Calu3 (cell line): Measurements from ENCODE around the gene INTS1. TPM values are rescaled to one million over a fixed set of nuclear protein-coding genes. Genes with fewer than 3 reads are reported as not detected.

Experiments
- BruUV-seq: library from RNA; stranded (reverse); fragments of 400-500 nt; replicated peaks from 2 replicates; lab custom pipeline; 2021; lab: Mats Ljungman, UMichigan
- CTCF ChIA-PET: fragments of 300-600 bp; sonication (Branson Sonifier 250); formaldehyde crosslinking; loops from one replicate; lab custom pipeline; 2022; ENCODE audit warnings: antibody characterized with exemption; lab: Charles Lee
- DNase-seq: peaks from one replicate; pipeline ENCODE4 v3.0.0; 2022
- H3K27ac Mint-ChIP-seq: one replicate; pipeline ENCODE4 v1.8.0; 2022; ENCODE audit warnings: mixed read lengths; ENCODE audit not compliant: unreplicated experiment
- H3K27me3 Mint-ChIP-seq: one replicate; pipeline ENCODE4 v1.8.0; 2022; ENCODE audit warnings: mixed read lengths; ENCODE audit not compliant: unreplicated experiment
- H3K36me3 Mint-ChIP-seq: one replicate; pipeline ENCODE4 v1.8.0; 2022; ENCODE audit warnings: mild to moderate bottlenecking, moderate library complexity, mixed read lengths; ENCODE audit not compliant: insufficient read depth, unreplicated experiment
- H3K4me1 Mint-ChIP-seq: one replicate; pipeline ENCODE4 v1.8.0; 2022; ENCODE audit warnings: mild to moderate bottlenecking, low read depth, mixed read lengths; ENCODE audit not compliant: unreplicated experiment
- H3K4me3 Mint-ChIP-seq: one replicate; pipeline ENCODE4 v1.8.0; 2022; ENCODE audit warnings: mild to moderate bottlenecking, low read depth, moderate library complexity, mixed read lengths; ENCODE audit not compliant: unreplicated experiment
- H3K9me3 Mint-ChIP-seq: one replicate; pipeline ENCODE4 v1.8.0; 2022; ENCODE audit warnings: low read depth, mixed read lengths; ENCODE audit not compliant: unreplicated experiment
- intact Hi-C: fragments of 100-400 bp; cut with micrococcal nuclease; formaldehyde crosslinking; loops from one replicate; pipeline ENCODE4 v1.10.0; 2022; ENCODE audit not compliant: unreplicated experiment
- total RNA-seq: library from RNA; stranded (reverse); gene quantifications from 2 replicates; pipeline ENCODE4 v1.2.3, GENCODE V29; 2022
- TF ChIP-seq, protein P1 (sequence below): fragments of 200-600 bp; IDR thresholded peaks from one replicate; pipeline ENCODE4 v1.8.0; 2022; ENCODE audit warnings: antibody characterized with exemption; ENCODE audit not compliant: unreplicated experiment

The INTS1 gene
- total RNA-seq, 1 experiment from 2014 or later = 192 TPM

DNA sequence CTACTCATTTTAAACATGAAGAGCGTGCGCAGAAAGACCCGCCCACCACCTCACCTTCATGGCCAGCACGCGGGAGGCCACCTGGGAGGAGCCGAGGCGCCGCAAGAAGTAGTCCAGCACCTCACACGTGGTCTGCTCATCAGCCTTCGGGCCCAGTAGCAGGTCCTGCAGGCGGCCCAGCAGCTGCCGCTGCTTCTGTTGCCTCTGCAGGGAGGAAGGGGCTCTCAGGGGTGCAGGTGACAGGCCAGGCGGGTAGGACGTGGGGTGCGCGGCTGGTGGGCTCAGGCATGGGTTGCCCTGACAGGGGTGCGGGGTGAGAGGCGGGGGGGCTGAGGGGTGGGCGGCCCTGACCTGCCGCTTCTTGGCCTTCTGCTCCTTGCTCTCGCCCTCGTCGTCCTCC, 17.6 kb downstream of the INTS1 start:
- DNase-seq = no peak
- no peak overlapping the region for H3K27ac Mint-ChIP-seq
- H3K36me3 Mint-ChIP-seq = peaks cover 84% of the 10 kb centered on the region
- CTCF ChIA-PET = no interaction called here
- intact Hi-C loops = no loop called here
- TF ChIP-seq, protein P1, sequence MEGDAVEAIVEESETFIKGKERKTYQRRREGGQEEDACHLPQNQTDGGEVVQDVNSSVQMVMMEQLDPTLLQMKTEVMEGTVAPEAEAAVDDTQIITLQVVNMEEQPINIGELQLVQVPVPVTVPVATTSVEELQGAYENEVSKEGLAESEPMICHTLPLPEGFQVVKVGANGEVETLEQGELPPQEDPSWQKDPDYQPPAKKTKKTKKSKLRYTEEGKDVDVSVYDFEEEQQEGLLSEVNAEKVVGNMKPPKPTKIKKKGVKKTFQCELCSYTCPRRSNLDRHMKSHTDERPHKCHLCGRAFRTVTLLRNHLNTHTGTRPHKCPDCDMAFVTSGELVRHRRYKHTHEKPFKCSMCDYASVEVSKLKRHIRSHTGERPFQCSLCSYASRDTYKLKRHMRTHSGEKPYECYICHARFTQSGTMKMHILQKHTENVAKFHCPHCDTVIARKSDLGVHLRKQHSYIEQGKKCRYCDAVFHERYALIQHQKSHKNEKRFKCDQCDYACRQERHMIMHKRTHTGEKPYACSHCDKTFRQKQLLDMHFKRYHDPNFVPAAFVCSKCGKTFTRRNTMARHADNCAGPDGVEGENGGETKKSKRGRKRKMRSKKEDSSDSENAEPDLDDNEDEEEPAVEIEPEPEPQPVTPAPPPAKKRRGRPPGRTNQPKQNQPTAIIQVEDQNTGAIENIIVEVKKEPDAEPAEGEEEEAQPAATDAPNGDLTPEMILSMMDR = no peak
- no peaks in the 10 kb centered on the region for H3K9me3 Mint-ChIP-seq
- BruUV-seq = no TSS peak
- no peak overlapping the region for H3K4me3 Mint-ChIP-seq
- H3K27me3 Mint-ChIP-seq = no peaks in the 10 kb centered on the region
- no peaks in the 10 kb centered on the region for H3K4me1 Mint-ChIP-seq

DNA sequence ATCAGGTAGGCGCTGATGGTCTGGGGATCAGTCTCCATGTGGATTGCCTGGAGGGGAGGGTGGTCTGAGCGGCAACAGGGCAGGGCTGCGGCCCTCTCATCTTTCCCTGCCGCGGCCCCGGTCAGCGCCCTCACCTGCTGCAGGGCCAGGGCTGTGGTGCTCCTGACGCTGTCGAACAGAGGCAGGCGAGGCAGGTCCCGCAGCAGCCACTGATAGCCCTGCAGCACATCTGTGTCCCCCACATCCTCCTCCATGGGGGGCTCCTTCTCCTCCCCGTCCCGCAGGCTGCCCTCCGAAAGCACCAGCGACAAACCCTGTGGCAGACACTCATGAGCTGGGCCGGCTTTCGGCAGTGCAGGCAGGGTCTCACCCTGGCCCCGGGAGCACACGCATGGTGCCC, 19.0 kb downstream of the INTS1 start:
- BruUV-seq = no TSS peak
- H3K4me1 Mint-ChIP-seq = no peaks in the 10 kb centered on the region
- no peak overlapping the region for H3K4me3 Mint-ChIP-seq
- no peak overlapping the region for H3K27ac Mint-ChIP-seq
- peaks cover 84% of the 10 kb centered on the region for H3K36me3 Mint-ChIP-seq
- H3K9me3 Mint-ChIP-seq = no peaks in the 10 kb centered on the region
- no peaks in the 10 kb centered on the region for H3K27me3 Mint-ChIP-seq
- CTCF ChIA-PET = no interaction called here
- TF ChIP-seq, protein P1 = no peak
- intact Hi-C loops = no loop called here
- DNase-seq = no peak

DNA sequence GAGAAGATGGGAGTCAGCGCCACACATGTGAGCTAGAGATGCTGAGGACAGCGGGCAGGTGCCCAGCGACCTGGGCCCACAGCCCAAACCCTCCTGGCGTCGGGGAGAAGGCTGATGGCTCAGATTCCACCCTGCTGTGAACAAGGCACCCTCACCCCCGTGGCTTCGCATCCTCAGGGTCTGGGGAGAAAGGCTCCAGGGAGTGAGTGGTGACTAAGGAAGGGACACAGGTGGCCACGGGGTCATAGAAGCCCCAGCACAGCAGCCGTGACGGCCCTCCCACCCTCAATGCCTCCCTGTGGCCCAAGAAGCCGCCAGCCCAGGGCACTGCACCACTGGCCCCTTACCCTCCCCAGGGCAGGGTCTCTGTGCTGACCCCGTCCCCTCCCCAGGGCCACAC, 19.6 kb downstream of the INTS1 start:
- DNase-seq = no peak
- Mint-ChIP-seq H3K27me3 (no peaks in the 10 kb centered on the region), H3K9me3 (no peaks in the 10 kb centered on the region), H3K4me3 (no peak overlapping the region), H3K4me1 (no peaks in the 10 kb centered on the region), H3K27ac (no peak overlapping the region), H3K36me3 (peaks cover 84% of the 10 kb centered on the region)
- CTCF ChIA-PET = no interaction called here
- intact Hi-C loops = no loop called here
- TF ChIP-seq, protein P1 = no peak
- no TSS peak for BruUV-seq

GRCh38 chr7:1483536-1484505, 20.4 kb downstream of the INTS1 start:
- DNase-seq = no peak
- H3K27me3 Mint-ChIP-seq = no peaks in the 10 kb centered on the region
- CTCF ChIA-PET = interaction anchor here (0.6 kb wide), 1 partner anchor 53 kb away, joined by 3 read pairs; no protein-coding TSS in a partner anchor
- no peaks in the 10 kb centered on the region for H3K9me3 Mint-ChIP-seq
- H3K4me1 Mint-ChIP-seq = no peaks in the 10 kb centered on the region
- intact Hi-C loops = no loop called here
- peaks cover 85% of the 10 kb centered on the region for H3K36me3 Mint-ChIP-seq
- TF ChIP-seq, protein P1 = no peak
- no TSS peak for BruUV-seq
- no peak overlapping the region for H3K4me3 Mint-ChIP-seq
- no peak overlapping the region for H3K27ac Mint-ChIP-seq
